ENCODE results near the gene OR7G1. TPM values are rescaled to one million over a fixed set of nuclear protein-coding genes. Genes with fewer than 3 reads are reported as not detected.
A peak's percentile ranks its signal among the peaks of the same experiment; 100 is the strongest.
"Not testable (repeated sequence)": the region's sequence is repeated elsewhere in the genome, so short reads cannot be mapped to it uniquely, and the experiment has no call there.

The OR7G1 gene
- total RNA-seq, 4 donors from 2014 or later = not detected

DNA sequence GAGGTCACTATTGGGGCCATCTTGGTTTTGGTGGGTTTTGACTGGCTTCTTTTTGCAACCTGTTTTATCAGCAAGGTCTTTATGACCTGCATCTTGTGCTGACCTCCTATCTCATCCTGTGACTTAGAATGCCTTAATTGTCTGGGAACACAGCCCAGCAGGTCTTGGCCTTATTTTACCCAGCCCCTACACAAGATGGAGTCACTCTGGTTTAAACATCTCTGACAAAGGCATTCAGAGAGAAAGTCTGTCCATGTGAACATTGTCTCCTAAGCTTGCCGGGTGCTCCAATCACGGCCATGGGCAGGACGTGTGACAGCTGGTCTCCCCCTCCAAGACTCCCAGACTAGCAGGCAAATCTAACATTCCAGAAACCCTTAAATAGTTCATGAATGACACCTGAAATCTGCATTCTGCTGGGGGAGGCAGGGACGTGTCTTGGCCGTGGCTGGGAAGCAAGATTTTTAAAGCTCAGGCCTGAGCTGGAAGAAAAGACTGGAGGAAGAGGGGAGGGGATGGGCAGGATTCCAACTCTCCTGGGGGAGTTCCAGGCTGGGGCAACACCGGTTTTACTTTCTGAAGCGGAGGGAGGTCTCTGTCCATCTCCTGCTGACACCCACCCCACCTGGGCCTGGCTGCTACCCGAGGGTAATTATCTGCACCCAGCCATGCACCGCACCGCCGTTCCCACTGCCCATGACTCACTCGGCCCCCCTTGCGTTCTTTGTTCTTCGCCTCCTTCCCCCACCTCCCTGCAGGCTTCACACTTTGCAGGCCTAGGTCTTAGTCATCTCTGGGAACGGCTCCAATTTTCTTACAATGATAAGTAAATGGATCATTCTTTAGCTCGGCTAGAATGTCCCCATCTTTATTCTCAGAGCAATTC, 40.3 kb downstream of the OR7G1 start:
- 8 to 15% methylated on average over 16 of the region's 16 CpGs for WGBS, 2 donors
- H3K4me3 ChIP-seq (ENCODE audit: low read depth, poor library complexity, severe bottlenecking) = no peak overlapping the region
- no peak for TF ChIP-seq POLR2A (IDR thresholded peaks at IDR 0.05)
- TF ChIP-seq, protein P1, sequence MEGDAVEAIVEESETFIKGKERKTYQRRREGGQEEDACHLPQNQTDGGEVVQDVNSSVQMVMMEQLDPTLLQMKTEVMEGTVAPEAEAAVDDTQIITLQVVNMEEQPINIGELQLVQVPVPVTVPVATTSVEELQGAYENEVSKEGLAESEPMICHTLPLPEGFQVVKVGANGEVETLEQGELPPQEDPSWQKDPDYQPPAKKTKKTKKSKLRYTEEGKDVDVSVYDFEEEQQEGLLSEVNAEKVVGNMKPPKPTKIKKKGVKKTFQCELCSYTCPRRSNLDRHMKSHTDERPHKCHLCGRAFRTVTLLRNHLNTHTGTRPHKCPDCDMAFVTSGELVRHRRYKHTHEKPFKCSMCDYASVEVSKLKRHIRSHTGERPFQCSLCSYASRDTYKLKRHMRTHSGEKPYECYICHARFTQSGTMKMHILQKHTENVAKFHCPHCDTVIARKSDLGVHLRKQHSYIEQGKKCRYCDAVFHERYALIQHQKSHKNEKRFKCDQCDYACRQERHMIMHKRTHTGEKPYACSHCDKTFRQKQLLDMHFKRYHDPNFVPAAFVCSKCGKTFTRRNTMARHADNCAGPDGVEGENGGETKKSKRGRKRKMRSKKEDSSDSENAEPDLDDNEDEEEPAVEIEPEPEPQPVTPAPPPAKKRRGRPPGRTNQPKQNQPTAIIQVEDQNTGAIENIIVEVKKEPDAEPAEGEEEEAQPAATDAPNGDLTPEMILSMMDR (IDR thresholded peaks at IDR 0.05) = no peak
- peak in 1 of 2 donors; percentile 36 for DNase-seq (ENCODE audit: low spot score in 2 of 2)
- intact Hi-C loops (cut with DNase I; ENCODE audit: low total_unique reads) = no loop called here

DNA sequence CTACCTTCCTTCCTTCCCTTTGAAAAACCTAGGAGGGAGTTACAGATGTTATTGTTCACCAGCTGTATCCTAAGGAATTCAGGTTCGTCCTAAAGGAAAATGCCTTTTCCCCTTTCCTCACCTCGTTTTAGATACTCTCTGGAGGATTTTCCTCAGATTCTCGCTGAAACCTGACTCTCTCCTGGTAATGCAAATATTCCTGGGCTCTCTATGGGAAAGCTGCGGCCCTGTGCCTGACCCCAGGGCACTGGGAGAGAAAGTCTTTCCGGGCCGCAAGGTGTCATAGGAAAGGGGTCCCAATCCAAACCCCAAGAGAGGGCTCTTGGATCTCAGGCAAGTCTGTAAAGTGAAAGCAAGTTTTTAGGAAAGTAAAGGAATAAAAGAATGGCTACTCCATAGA, 41.8 kb downstream of the OR7G1 start:
- no peak for DNase-seq (ENCODE audit: low spot score in 2 of 2)
- no peak overlapping the region for H3K4me3 ChIP-seq (ENCODE audit: low read depth, poor library complexity, severe bottlenecking)
- intact Hi-C loops (cut with DNase I; ENCODE audit: low total_unique reads) = no loop called here
- TF ChIP-seq POLR2A (IDR thresholded peaks at IDR 0.05) = no peak
- TF ChIP-seq, protein P1 (IDR thresholded peaks at IDR 0.05) = no peak
- WGBS, 2 donors = 52 to 70% methylated on average over 6 of the region's 6 CpGs

DNA sequence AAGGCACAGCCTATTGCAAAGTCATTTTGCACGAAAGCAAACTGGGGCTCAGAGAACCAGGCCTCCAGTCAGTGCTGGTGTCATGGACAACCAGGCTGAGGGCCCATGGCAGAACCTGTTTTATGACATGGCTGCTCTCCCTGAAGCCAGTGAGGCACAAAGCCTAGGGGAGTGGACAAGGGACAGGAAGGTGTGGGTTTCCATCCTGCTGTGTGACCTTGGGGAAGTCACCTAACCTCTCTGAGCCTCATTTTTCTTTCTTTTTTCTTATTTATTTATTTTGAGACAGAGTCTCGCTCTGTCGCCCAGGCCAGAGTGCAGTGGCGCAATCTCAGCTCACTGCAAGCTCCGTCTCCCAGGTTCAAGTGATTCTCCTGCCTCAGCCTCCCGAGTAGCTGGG, 43.8 kb downstream of the OR7G1 start:
- DNase-seq (ENCODE audit: low spot score in 2 of 2); intact Hi-C loops (cut with DNase I; ENCODE audit: low total_unique reads); H3K4me3 ChIP-seq (ENCODE audit: low read depth, poor library complexity, severe bottlenecking): not testable (repeated sequence)
- WGBS, 2 donors = 86 to 94% methylated on average over 6 of the region's 6 CpGs

DNA sequence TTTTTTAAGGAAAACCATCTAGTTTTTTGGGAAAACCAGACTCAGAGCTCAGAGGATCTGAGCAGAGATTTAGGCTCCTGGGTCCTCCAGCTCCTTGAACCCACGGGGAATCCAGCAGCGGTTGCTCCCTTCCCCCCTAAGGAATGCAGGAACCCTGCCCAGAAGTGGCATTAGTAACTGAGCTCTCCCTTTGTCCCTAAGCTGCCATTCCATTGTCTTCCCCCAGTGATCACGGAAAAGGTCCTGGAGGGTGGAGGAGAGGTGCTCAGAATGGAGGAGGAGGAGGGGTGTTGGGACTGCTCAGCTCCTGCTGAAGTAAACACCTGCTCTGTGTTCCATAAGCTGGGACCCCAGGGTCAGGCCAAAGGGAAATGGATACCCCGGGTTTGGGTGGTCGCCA, 45.5 kb downstream of the OR7G1 start:
- 37 to 44% methylated on average over 5 of the region's 5 CpGs for WGBS, 2 donors
- no peak for DNase-seq (ENCODE audit: low spot score in 2 of 2)
- TF ChIP-seq POLR2A (IDR thresholded peaks at IDR 0.05) = no peak
- TF ChIP-seq, protein P1 (IDR thresholded peaks at IDR 0.05) = no peak
- H3K4me3 ChIP-seq (ENCODE audit: low read depth, poor library complexity, severe bottlenecking) = no peak overlapping the region
- intact Hi-C loops (cut with DNase I; ENCODE audit: low total_unique reads) = no loop called here

DNA sequence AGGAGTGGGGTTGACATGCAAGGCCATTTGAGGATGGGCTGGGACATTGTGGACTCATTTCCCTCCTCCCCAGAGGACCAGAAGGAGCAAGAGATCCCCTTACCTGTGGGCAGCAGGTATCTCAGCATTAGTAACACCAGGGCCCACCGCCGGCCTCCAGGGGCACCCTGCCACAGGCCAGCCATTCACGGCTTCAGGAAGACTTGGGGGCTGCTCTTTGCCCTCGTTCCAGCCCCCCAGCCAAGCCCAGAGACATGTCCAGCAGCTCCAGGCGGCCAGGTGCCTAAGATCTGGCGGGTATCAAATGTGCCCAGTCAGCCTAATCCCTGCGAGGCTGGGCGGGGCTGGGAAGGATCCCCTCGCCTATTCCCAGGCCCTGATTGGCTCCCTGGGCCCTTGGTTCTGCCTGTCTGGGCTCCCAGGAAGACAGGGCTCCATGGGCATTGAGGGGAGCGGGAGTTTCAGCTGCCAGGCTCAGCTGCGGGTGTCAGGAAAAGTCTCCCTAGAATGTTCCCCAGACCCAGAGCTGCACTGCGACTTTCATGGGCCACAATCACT, 50.0 kb downstream of the OR7G1 start:
- 71 to 82% methylated on average over 6 to 12 of the region's 12 CpGs for WGBS, 2 donors
- intact Hi-C loops (cut with DNase I; ENCODE audit: low total_unique reads) = no loop called here
- H3K4me3 ChIP-seq (ENCODE audit: low read depth, poor library complexity, severe bottlenecking) = no peak overlapping the region
- DNase-seq (ENCODE audit: low spot score in 2 of 2) = no peak
- TF ChIP-seq POLR2A (IDR thresholded peaks at IDR 0.05) = no peak
- TF ChIP-seq, protein P1 (IDR thresholded peaks at IDR 0.05) = no peak

Other genes starting within 250 kb of the OR7G1 start
- under 1 TPM in 3 of 4 donors, not detected in 1; 0.02 to 0.55 (median 0.04) TPM for gene MUC16, start 105.4 kb downstream of the OR7G1 start, total RNA-seq
- not detected for gene OR1M1, start 28.7 kb downstream of the OR7G1 start, total RNA-seq
- not detected for gene OR7G2, start 8.3 kb downstream of the OR7G1 start, total RNA-seq
- not detected for gene OR7G3, start 11.2 kb upstream of the OR7G1 start, total RNA-seq
- gene ZNF317, start 24.6 kb upstream of the OR7G1 start, total RNA-seq = 10 to 100 TPM; 19.4 to 32.4 (median 29.3) TPM
- not detected for gene OR7D2, start 63.2 kb upstream of the OR7G1 start, total RNA-seq
- gene OR7D4, start 103.8 kb upstream of the OR7G1 start, total RNA-seq = not detected
- not detected for gene OR7E24, start 135.2 kb upstream of the OR7G1 start, total RNA-seq
- gene ZNF699, start 194.1 kb upstream of the OR7G1 start, total RNA-seq = 10 to 100 TPM; 12.9 to 19.2 (median 16.1) TPM
- gene ZNF559, start 208.4 kb upstream of the OR7G1 start, total RNA-seq = 10 to 100 TPM in 2 of 4 donors, 1 to 10 TPM in 2; 3.6 to 12.8 (median 9.2) TPM
- 1 to 10 TPM in 2 of 4 donors, under 1 TPM in 1, not detected in 1; 0.38 to 1.5 (median 1.1) TPM for gene ZNF177, start 247.2 kb upstream of the OR7G1 start, total RNA-seq